Measurements from ENCODE around the gene PROSER3. TPM values are rescaled to one million over a fixed set of nuclear protein-coding genes. Genes with fewer than 3 reads are reported as not detected.

Gene PROSER3
- total RNA-seq, 1 donor from 2014 or later, result 63.4 TPM

DNA sequence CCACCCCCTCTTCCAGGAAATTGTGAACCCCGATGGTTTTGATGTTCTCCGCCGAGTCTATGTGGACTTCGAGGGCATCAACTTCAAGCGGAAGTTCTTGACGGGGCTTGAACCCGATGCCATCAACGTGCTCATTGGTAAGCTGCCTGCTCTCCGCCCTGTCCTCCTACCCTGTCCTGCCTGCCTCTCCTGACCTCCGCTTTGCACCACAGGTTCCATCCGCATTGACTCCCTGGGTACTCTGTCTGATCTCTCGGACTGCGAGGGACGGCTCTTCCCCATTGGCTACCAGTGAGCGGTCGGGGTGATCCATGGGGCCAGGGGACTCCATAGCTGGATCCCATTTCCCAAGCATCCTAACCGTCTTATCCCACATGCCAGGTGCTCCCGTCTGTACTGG lies 27.6 kb upstream of the PROSER3 start:
- H3K27ac Mint-ChIP-seq (ENCODE audit: unreplicated experiment), result no peak overlapping the region
- H3K27me3 Mint-ChIP-seq (ENCODE audit: low read depth), result no peaks in the 10 kb centered on the region
- H3K9me3 Mint-ChIP-seq, result no peaks in the 10 kb centered on the region
- peaks cover 16% of the 10 kb centered on the region for H3K36me3 Mint-ChIP-seq (ENCODE audit: low read depth)
- no peak for TF ChIP-seq CTCF (conservative IDR thresholded peaks at IDR 0.05)
- H3K4me3 Mint-ChIP-seq, result no peak overlapping the region
- no peak for DNase-seq (ENCODE audit: low read depth, low spot score)
- H3K4me1 Mint-ChIP-seq, result no peaks in the 10 kb centered on the region

- H3K4me1 Mint-ChIP-seq, result no peaks in the 10 kb centered on the region
- H3K36me3 Mint-ChIP-seq (ENCODE audit: low read depth), result peaks cover 16% of the 10 kb centered on the region
- H3K27me3 Mint-ChIP-seq (ENCODE audit: low read depth), result no peaks in the 10 kb centered on the region
- peak overlapping the region; percentile 32 for H3K4me3 Mint-ChIP-seq
- DNase-seq (ENCODE audit: low read depth, low spot score), result no peak
- no peak for TF ChIP-seq CTCF (conservative IDR thresholded peaks at IDR 0.05)
- H3K9me3 Mint-ChIP-seq, result no peaks in the 10 kb centered on the region
- no peak overlapping the region for H3K27ac Mint-ChIP-seq (ENCODE audit: unreplicated experiment)
Measured at GRCh38 chr19:35731353-35731752, 26.6 kb upstream of the PROSER3 start.

DNA sequence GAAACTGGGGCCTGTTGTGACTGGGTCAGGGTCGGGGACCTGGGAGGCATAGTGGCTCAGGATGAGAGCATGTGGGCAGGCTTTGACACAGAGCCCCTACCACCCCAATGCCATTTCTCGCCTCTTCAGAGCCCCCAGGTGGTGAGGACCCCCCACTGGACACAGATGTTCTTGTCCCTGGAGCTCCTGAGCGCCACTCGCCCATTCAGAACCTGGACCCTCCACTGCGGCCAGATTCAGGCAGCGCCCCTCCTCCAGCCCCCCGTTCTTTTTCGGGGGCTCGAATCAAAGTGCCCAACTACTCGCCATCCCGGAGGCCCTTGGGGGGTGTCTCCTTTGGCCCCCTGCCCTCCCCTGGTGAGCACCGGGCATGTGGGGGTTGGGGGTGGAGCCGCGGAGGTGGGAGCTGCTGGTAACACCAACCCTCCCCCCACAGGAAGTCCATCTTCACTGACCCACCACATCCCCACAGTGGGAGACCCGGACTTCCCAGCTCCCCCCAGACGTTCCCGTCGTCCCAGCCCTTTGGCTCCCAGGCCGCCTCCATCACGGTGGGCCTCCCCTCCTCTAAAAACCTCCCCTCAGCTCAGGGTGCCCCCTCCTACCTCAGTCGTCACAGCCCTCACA lies 26.1 kb upstream of the PROSER3 start:
- Mint-ChIP-seq H3K27ac (ENCODE audit: unreplicated experiment) (no peak overlapping the region), H3K4me1 (no peaks in the 10 kb centered on the region), H3K4me3 (no peak overlapping the region), H3K9me3 (no peaks in the 10 kb centered on the region), H3K36me3 (ENCODE audit: low read depth) (peaks cover 16% of the 10 kb centered on the region), H3K27me3 (ENCODE audit: low read depth) (no peaks in the 10 kb centered on the region)
- TF ChIP-seq CTCF (conservative IDR thresholded peaks at IDR 0.05), result no peak
- no peak for DNase-seq (ENCODE audit: low read depth, low spot score)

GRCh38 chr19:35732540-35733179 lies 25.3 kb upstream of the PROSER3 start:
- H3K4me1 Mint-ChIP-seq, result no peaks in the 10 kb centered on the region
- DNase-seq (ENCODE audit: low read depth, low spot score), result no peak
- H3K4me3 Mint-ChIP-seq, result no peak overlapping the region
- H3K27me3 Mint-ChIP-seq (ENCODE audit: low read depth), result no peaks in the 10 kb centered on the region
- H3K9me3 Mint-ChIP-seq, result no peaks in the 10 kb centered on the region
- H3K27ac Mint-ChIP-seq (ENCODE audit: unreplicated experiment), result no peak overlapping the region
- TF ChIP-seq CTCF (conservative IDR thresholded peaks at IDR 0.05), result no peak
- H3K36me3 Mint-ChIP-seq (ENCODE audit: low read depth), result peaks cover 13% of the 10 kb centered on the region

GRCh38 chr19:35733180-35734125 lies 24.5 kb upstream of the PROSER3 start:
- no peak overlapping the region for H3K27ac Mint-ChIP-seq (ENCODE audit: unreplicated experiment)
- TF ChIP-seq CTCF (conservative IDR thresholded peaks at IDR 0.05), result no peak
- peaks cover 13% of the 10 kb centered on the region for H3K36me3 Mint-ChIP-seq (ENCODE audit: low read depth)
- H3K4me3 Mint-ChIP-seq, result no peak overlapping the region
- H3K27me3 Mint-ChIP-seq (ENCODE audit: low read depth), result no peaks in the 10 kb centered on the region
- DNase-seq (ENCODE audit: low read depth, low spot score), result no peak
- H3K4me1 Mint-ChIP-seq, result no peaks in the 10 kb centered on the region
- H3K9me3 Mint-ChIP-seq, result no peaks in the 10 kb centered on the region

All from neural crest cell (in vitro differentiated cells).